ENCODE results near the gene MAD2L2.

The MAD2L2 gene

GRCh38 chr1:11653101-11653860 is 27.7 kb downstream of the MAD2L2 start:
- DNase-seq (ENCODE audit: low spot score), result peak; percentile 49

DNA sequence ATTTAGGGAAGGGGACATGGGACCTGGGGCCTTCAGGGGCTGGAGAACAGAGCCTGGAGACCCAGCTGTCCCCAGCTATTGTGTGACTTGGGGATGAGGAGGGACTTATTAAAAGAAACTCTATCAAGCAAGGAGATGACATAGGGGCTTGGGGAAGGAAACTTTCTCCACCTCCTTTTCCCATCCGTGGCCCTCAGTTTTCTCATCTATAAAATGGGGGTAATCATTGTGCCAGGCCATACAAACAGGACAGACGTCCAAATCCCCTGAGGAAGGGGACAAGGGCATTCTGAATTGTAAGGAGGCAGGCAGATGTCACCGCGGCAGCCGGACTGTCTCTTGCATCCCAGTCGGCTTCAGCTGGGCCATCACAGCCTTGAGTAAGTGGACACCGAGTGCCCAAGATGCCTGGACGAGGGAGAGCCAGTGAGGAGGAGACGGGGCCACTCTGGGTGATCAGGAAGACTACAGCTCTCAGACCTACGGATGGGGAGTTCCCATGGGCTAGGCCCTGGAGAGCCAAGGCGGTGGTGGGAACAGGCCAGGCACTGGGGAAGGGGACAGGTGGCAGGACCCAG is 28.7 kb downstream of the MAD2L2 start:
- DNase-seq (ENCODE audit: low spot score), result no peak

- DNase-seq (ENCODE audit: low spot score), result no peak
These were observed 29.9 kb downstream of the MAD2L2 start for GRCh38 chr1:11651017-11651416.

GRCh38 chr1:11650331-11650991 is 30.5 kb downstream of the MAD2L2 start:
- DNase-seq (ENCODE audit: low spot score), result peak; percentile 60

DNA sequence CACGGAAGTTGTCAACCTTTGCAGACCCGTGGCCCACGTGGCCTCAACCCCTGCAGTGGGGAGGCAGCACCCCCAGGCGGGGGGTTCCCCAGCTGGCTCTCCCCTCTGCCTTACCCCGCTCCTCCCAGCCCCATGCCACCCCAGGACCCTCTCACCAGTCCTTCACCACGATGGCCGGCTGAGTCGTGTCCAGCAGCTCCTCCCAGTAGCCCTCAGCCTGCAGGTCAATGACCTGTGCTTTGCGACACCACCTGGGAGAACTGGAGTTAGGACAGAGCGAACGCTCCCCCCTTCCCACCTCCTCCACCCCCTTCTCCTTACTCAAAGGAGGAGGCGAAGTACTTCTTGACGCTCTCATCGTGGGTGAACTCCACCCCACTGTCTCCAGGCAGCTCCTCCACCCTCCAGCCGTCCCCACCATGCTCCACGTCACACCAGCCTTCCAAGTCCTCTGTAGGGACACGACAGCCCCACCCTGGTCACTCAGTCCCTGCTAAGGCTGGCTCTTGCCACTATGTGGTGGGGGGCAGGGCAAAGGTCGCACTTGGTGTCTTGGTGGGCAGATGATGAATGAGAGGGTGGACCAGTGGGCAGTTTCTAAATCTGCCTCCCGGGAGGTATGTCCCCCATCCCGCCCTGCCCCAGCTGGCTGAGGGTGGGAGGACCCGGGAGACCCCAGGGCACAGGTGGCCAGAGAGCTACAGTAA is 31.2 kb downstream of the MAD2L2 start:
- no peak for DNase-seq (ENCODE audit: low spot score)

DNA sequence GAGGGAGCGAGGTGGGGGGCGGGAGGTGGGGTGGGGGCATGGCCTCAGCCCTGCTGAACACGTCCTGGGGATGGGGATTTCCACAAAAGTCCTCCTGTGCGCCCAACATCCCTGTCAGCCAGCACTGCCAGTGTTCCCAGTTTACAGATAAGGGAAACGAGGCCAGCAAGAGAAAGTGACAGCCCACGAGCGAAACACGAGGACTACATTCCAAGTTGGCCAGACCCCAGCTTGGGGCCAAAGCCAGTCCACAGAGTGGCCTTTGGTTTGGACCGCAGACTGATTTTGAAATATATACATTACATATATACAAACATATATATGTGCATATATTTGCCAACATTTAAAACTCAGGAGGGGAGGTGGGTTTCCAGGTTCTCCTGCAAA is 31.7 kb downstream of the MAD2L2 start:
- DNase-seq (ENCODE audit: low spot score), result no peak

DNA sequence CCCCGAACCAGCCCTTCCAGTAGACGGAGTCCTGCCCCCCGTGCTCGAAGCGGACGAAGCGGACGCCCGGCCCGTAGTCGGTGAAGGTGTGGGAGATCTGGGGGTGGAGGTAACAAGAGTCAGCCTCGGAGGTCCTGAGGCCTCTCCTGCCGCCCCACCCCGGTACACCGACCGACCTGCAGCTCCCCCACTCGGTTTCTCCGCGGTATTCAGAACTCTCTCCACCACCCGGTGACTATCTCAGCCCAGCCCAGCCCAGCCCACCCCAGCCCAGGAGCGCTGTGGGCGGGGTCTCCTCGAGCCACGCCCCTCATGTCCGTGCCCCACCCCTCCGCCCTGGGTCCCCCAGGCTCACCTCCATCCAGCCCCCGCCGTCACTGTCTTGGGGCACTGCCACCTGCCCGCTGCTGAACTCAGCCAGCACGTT is 32.2 kb downstream of the MAD2L2 start:
- DNase-seq (ENCODE audit: low spot score), result no peak

DNA sequence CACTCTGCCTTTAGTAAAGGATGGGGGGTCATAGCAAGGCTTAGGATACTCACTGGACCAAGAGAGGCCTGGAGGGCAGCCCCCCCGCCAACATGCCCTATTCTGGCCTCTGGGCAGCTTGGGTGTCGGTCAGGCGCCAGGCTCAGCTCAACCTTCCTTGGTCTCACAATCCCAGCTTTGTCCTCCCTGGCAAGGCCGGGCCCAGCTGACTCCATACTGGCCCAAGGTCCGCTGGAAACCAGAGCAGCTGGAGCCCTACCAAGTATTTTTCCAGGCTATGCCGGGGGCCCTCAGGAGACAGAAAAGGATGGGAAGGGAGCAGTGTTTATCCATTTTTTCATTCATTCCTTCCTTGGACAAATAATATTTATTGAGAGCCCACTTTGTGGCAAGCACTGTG is 32.9 kb downstream of the MAD2L2 start:
- DNase-seq (ENCODE audit: low spot score), result peak; percentile 46

GRCh38 chr1:11647333-11647732 is 33.6 kb downstream of the MAD2L2 start:
- no peak for DNase-seq (ENCODE audit: low spot score)

DNA sequence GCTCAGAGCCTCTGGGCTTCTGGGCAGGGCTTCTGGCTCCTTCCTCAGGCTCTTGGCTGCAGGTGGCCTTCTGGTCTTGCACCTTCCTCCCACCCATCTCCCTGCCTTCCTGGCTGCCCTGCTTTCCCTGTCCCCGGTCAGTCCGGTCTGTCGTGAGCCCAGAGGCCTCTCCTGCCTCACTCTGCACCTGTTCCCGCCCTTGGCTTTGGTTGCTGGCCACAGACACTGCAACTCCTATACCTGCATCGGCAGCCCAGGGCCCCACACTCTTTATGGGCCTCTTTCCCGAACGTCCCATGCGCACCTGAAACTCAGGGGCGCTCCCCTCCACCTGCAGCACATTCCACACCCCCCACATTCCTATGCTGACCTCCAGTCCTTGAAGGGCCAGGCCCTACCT is 34.6 kb downstream of the MAD2L2 start:
- DNase-seq (ENCODE audit: low spot score), result no peak

DNA sequence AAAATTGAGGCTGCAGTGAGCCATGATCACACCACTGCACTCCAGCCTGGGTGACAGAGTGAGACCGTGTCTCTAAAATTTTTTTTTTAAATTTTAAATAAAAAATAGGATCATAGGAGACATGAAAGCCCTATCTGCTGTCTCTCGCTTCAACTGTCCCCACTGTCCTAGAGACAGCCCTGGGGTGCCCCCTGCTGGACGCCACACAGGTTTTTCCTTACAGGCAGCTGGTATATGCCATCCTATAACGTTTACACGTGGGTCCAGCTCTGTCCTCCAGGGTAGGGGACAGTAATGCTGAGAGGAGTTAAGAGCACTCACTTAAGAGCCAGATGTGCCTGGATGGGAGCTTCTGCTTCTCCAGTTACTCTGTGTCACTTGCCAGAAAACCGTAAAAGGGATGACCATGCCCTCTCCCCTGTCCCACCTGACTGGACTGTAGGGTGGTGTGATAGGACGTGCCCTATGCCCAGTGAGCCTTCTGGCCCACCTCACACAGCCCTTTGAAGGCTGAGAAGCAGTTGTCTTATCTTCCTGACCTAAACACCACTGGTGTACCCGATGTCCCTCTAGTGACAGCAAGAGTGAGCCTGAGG is 35.2 kb downstream of the MAD2L2 start:
- DNase-seq (ENCODE audit: low spot score), result peak; percentile 89

DNA sequence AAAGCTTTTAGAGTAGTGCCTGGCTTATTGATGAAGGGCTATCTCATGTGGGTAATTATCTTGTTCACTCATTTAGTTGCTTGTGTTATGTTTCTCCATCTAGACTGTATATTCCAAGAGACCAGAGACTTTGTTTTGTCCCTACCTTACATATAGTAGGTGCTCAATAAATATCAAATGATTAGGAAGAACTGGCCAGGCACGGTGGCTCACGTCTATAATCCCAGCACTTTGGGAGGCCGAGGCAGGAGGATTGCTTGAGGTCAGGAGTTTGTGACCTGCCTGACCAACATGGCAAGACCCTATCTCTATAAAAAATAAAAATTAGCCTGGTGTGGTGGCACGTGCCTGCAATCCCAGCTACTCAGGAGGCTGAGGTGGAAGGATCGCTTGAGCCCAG is 35.7 kb downstream of the MAD2L2 start:
- no peak for DNase-seq (ENCODE audit: low spot score)

DNA sequence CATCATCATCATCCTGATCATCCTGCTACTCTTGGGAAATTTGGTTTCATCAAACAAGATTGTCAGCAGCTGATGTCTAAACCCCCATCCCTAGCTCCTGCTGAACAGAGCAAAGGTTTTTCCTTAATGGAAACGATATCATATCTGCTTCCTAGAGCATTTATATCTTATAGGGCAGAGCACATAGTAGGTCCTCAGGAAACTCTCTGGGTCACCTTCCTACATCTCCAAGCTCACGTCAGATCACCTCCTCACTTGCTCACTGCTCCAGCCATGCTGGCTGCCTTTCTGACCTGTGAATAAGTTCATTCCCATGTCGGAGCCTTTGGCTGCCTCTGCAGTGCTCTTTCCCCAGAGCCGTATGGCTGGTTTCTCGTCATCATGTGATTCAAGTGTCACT is 37.2 kb downstream of the MAD2L2 start:
- no peak for DNase-seq (ENCODE audit: low spot score)

GRCh38 chr1:11642418-11643017 is 38.4 kb downstream of the MAD2L2 start:
- DNase-seq (ENCODE audit: low spot score), result peak; percentile 77

DNA sequence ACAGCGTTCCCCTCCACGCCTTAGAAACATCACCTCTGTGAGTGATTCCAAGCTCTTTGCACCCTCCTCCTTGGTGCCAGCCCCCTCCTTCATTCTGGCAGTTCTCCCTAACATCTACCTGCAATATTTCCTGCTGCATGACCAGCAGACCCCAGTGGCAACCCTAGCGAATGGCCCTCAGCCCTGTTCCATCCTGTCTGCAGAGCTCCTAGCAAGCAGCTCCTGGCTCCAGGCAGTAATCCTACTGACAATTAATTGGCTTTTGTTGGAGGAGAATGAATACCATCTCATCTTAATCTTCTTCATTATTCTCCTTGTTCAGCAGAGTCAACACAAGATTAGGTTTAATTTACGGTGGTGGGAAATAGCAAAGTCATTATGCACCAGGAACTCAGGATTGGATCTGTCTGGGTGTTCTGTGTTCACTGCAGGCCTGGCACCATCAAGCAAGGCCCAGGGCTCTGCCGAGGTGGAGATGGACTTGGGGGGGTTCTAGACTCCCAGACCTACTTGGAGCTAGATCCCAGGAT is 39.1 kb downstream of the MAD2L2 start:
- no peak for DNase-seq (ENCODE audit: low spot score)

GRCh38 chr1:11640944-11641343 is 40.0 kb downstream of the MAD2L2 start:
- DNase-seq (ENCODE audit: low spot score), result no peak

GRCh38 chr1:11640101-11640500 is 40.8 kb downstream of the MAD2L2 start:
- no peak for DNase-seq (ENCODE audit: low spot score)

DNA sequence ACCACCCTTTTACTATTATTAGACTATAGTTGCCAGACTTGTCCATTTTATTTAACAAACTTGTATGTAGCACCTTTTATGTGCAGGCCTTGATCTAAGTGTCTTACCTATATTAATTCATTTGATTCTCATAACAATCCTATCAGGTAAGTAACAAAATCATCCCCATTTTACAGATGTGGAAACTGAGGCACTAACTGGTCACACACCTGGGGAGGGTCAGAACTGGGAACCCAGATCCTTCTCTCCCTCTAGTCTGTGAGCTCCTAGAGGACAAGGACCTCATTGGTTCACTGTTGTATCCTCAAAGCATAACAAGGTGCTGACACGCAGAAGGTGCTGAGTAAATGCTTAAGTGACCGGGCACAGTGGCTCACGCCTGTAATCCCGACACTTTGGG is 41.6 kb downstream of the MAD2L2 start:
- no peak for DNase-seq (ENCODE audit: low spot score)

- DNase-seq (ENCODE audit: low spot score), result no peak
These were observed 42.8 kb downstream of the MAD2L2 start for GRCh38 chr1:11638121-11638520.

GRCh38 chr1:11634365-11635192 is 46.4 kb downstream of the MAD2L2 start:
- DNase-seq (ENCODE audit: low spot score), result no peak

Measured in cerebellar cortex (tissue), 1 donor.